Measurements from ENCODE around the gene FBXL20.

The FBXL20 gene

DNA sequence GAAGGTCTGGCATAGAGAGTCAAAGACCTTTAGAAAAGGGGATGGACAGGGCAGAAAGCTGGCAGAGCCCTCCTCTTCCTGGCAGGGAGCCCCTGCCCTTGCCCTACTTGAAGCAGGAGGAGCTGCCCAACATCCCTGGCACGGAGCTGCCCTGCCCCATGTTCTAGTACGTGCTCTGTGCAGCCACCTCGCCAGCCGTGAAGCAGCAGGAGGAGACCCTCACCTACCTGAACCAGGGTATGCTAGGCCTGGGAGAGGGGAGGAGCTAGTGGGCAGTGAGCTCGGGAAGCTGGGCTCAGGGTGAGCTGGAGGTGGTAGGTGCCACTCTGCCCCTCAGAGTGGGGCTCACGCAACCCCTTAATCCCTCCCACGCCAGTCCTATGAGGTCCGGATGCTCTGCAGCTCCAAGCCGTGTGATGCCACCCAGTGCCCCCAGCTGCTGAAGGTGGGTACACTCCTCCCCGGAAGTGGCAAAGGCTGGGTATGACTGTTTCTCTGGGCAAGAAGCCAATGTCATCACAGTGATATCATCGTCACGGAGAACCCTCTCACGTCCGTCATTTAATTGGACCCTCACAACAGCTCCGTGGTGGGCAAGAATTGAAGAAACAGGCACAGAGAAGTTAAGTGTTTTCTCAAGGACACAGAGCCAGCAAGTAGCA lies 163.0 kb downstream of the FBXL20 start (continued):
- TF ChIP-seq ZNF561 (tag by site-specific recombination; IDR thresholded peaks at IDR 0.05; ENCODE audit: borderline replicate concordance): peak; percentile 34; the same call in 1 of the 2 replicates
- no peak for TF ChIP-seq HOXC10 (CRISPR knock-in tag; IDR thresholded peaks at IDR 0.05)
- no peak for TF ChIP-seq ZNF670 (tag by site-specific recombination; IDR thresholded peaks at IDR 0.05; ENCODE audit: low read depth)
- TF ChIP-seq ZNF518A (tag by site-specific recombination; conservative IDR thresholded peaks at IDR 0.05; ENCODE audit: low read depth): no peak
- TF ChIP-seq ZNF658 (tag by site-specific recombination; IDR thresholded peaks at IDR 0.05): no peak
- TF ChIP-seq ZNF449 (tag by site-specific recombination; IDR thresholded peaks at IDR 0.05): no peak
- TF ChIP-seq ZNF530 (tag by site-specific recombination; IDR thresholded peaks at IDR 0.05; ENCODE audit: low read depth): no peak
- no peak for TF ChIP-seq ZNF391 (tag by site-specific recombination; IDR thresholded peaks at IDR 0.05; ENCODE audit: borderline replicate concordance, low read depth)
- no peak for TF ChIP-seq ZNF843 (tag by site-specific recombination; IDR thresholded peaks at IDR 0.05)
- peak; percentile 65; the same call in 1 of the 2 replicates for TF ChIP-seq ZNF398 (tag by site-specific recombination; IDR thresholded peaks at IDR 0.05)
- no peak for TF ChIP-seq ZNF677 (tag by site-specific recombination; IDR thresholded peaks at IDR 0.05)
- TF ChIP-seq ZBTB20 (tag by site-specific recombination; IDR thresholded peaks at IDR 0.05): no peak
- TF ChIP-seq, protein P1, sequence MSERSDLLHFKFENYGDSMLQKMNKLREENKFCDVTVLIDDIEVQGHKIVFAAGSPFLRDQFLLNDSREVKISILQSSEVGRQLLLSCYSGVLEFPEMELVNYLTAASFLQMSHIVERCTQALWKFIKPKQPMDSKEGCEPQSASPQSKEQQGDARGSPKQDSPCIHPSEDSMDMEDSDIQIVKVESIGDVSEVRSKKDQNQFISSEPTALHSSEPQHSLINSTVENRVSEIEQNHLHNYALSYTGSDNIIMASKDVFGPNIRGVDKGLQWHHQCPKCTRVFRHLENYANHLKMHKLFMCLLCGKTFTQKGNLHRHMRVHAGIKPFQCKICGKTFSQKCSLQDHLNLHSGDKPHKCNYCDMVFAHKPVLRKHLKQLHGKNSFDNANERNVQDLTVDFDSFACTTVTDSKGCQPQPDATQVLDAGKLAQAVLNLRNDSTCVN (tag by site-specific recombination; optimal IDR thresholded peaks at IDR 0.05): no peak
- no peak for TF ChIP-seq ZNF169 (tag by site-specific recombination; IDR thresholded peaks at IDR 0.05)
- no peak for TF ChIP-seq SETDB1 (IDR thresholded peaks at IDR 0.05; ENCODE audit: insufficient read length, low read length)
- no peak for TF ChIP-seq ZNF302 (tag by site-specific recombination; IDR thresholded peaks at IDR 0.05; ENCODE audit: low read depth)
- no peak for TF ChIP-seq ZNF174 (tag by site-specific recombination; IDR thresholded peaks at IDR 0.05)
- no peak for TF ChIP-seq PRDM2 (tag by site-specific recombination; IDR thresholded peaks at IDR 0.05; ENCODE audit: borderline replicate concordance)
- no peak for TF ChIP-seq TCF7L2 (IDR thresholded peaks at IDR 0.05; ENCODE audit: borderline replicate concordance, low read depth, low read length)
- no peak for TF ChIP-seq ZBTB6 (tag by site-specific recombination; IDR thresholded peaks at IDR 0.05)
- TF ChIP-seq EGR2 (tag by site-specific recombination; IDR thresholded peaks at IDR 0.05; ENCODE audit: low read depth): no peak
- no peak for TF ChIP-seq ZNF266 (tag by site-specific recombination; IDR thresholded peaks at IDR 0.05; ENCODE audit: low read depth)

Measured in HEK293 (cell line).